Left lung (tissue), 10 donors: ENCODE measurements around the gene ERICH2. TPM values are rescaled to one million over a fixed set of nuclear protein-coding genes. Genes with fewer than 3 reads are reported as not detected.

Source experiments
- ATAC-seq: fragments of 200-7000 bp; cut with Tn5 transposase; one replicate; pipeline ENCODE4 v1.9.1; 2020; ENCODE audit warnings: moderate library complexity
- DNase-seq, 4 donors: peaks; one replicate each; pipeline ENCODE4 v3.0.0-alpha.2; 2013 to 2020
- H3K27ac ChIP-seq, 2 donors: fragments of 200-600 bp; sonication (generic) in 1 of 2; one replicate each; pipeline versions ENCODE4 v1.5.0 to v1.8.0; 2020 to 2021
- H3K27me3 ChIP-seq, 2 donors: fragments of 200-600 bp; sonication (generic) in 1 of 2; one replicate each; pipeline versions ENCODE4 v1.5.0 to v1.8.0; 2020 to 2021
- H3K36me3 ChIP-seq, 2 donors: fragments of 200-600 bp; sonication (generic) in 1 of 2; one replicate each; pipeline versions ENCODE4 v1.5.0 to v1.8.0; 2020 to 2021
- H3K4me1 ChIP-seq, 2 donors: fragments of 200-600 bp; one replicate each; pipeline ENCODE4 v1.8.0; 2021
- H3K4me3 ChIP-seq, 2 donors: fragments of 200-600 bp; sonication (generic) in 1 of 2; one replicate each; pipeline versions ENCODE4 v1.5.0 to v1.8.0; 2020 to 2021; ENCODE audit warnings: mild to moderate bottlenecking in 1 of 2
- H3K9me3 ChIP-seq, 2 donors: fragments of 200-600 bp; sonication (generic) in 1 of 2; one replicate each; pipeline versions ENCODE4 v1.5.0 to v1.8.0; 2020 to 2021
- intact Hi-C, 2 donors: fragments of 100-400 bp; cut with DNase I; formaldehyde crosslinking; loops; one replicate each; pipeline versions ENCODE4 v1.11.2 to v1.14.2; 2022
- polyA plus RNA-seq, 6 donors: library from polyadenylated mRNA; unstranded; fragments of 120-200 nt; gene quantifications; one replicate each; pipeline ENCODE4 v1.2.1, GENCODE V29; 2013; ENCODE audit not compliant: insufficient read length in 6 of 6
- total RNA-seq, 2 donors: library from RNA; stranded (reverse); fragmentation: NEBNext Ultra II Directional; extraction: Animal tissue kit (Norgen Biotek cat#: 25700); gene quantifications; one replicate each; pipeline ENCODE4 v1.2.1, GENCODE V29; 2021
- TF ChIP-seq, protein P1 (sequence below), 2 donors: fragments of 200-600 bp; sonication (generic) in 1 of 2; IDR thresholded peaks; one replicate each; pipeline versions ENCODE4 v1.5.0 to v1.8.0; 2021; ENCODE audit warnings: antibody characterized with exemption in 2 of 2
- donor health status: DM: no; HTN: yes; CAD: no.
- donor health status: DM: no; HTN: no; CAD: no.

The ERICH2 gene
- total and polyA plus RNA-seq, 8 donors: 3.3 to 14.4 (median 11.5) TPM

GRCh38 chr2:170739048-170739447 is 31.1 kb upstream of the ERICH2 start:
- Histone ChIP-seq H3K9me3 (no peaks in the 10 kb centered on the region), H3K4me3 (no peak overlapping the region), H3K36me3 (no peaks in the 10 kb centered on the region), H3K27me3 (no peaks in the 10 kb centered on the region), H3K4me1 (peaks cover 0 to 12% of the 10 kb centered on the region in 2 donors), H3K27ac (peak overlapping the region in 1 of 2 donors; percentile 61)
- DNase-seq: peak in 1 of 4 donors; percentile 40
- intact Hi-C loops: no loop called here
- peak; percentile 84 for ATAC-seq
- TF ChIP-seq, protein P1, sequence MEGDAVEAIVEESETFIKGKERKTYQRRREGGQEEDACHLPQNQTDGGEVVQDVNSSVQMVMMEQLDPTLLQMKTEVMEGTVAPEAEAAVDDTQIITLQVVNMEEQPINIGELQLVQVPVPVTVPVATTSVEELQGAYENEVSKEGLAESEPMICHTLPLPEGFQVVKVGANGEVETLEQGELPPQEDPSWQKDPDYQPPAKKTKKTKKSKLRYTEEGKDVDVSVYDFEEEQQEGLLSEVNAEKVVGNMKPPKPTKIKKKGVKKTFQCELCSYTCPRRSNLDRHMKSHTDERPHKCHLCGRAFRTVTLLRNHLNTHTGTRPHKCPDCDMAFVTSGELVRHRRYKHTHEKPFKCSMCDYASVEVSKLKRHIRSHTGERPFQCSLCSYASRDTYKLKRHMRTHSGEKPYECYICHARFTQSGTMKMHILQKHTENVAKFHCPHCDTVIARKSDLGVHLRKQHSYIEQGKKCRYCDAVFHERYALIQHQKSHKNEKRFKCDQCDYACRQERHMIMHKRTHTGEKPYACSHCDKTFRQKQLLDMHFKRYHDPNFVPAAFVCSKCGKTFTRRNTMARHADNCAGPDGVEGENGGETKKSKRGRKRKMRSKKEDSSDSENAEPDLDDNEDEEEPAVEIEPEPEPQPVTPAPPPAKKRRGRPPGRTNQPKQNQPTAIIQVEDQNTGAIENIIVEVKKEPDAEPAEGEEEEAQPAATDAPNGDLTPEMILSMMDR (IDR thresholded peaks at IDR 0.05): no peak

DNA sequence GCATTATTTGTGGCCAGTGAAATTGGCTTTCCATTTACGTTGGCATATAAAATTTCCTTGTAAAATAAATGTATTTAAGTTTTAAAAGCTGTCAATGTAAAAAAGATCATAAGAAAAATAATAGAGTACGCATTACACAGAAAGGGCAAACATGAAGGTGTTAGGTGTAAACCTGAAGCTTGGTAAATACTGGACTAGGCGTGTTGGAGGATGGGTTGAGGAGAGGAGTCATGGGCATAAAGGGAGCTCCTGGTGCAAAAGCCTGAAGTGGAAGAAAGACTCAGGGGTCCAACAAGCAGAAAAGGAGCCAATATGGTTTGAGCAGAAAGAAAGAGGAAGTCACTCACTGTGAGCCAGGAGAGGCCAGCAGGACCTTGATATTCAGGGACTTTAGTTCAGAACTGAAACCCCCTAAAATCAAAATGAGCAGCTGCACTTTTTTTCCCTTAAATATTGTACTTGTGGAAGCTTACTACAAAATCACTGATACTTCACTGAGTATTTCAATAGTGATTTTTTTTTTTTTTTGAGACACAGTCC is 30.6 kb upstream of the ERICH2 start:
- ATAC-seq: peak; percentile 7

DNA sequence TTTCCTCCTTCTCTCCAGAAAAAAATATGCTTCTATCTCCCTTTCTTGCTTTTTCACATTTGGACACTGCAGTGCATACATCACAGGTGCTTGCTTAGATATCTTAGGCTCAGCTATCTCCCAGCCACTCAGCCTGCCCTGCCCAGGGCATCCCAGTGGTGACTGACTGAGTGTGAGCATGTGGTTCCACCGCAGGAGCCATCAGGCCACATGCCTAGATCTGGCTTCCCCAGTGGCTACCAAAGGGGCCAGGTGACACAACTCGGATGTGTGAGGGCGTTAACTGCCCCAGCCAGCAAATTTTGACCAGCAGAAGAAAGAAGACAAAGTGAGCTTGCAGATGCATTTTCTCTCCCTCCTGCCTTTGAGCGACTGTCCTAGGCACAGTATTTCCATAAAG is 29.5 kb upstream of the ERICH2 start:
- Histone ChIP-seq H3K36me3 (no peaks in the 10 kb centered on the region), H3K4me1 (peaks cover 6 to 26% of the 10 kb centered on the region in 2 donors), H3K9me3 (no peaks in the 10 kb centered on the region), H3K27ac (no peak overlapping the region), H3K4me3 (no peak overlapping the region), H3K27me3 (no peaks in the 10 kb centered on the region)
- no peak for ATAC-seq
- TF ChIP-seq, protein P1 (IDR thresholded peaks at IDR 0.05): no peak
- intact Hi-C loops: no loop called here
- DNase-seq: no peak

More for the DNA sequence above, 30.6 kb upstream of the ERICH2 start:
- Histone ChIP-seq H3K9me3 (no peaks in the 10 kb centered on the region), H3K27me3 (no peaks in the 10 kb centered on the region), H3K4me3 (no peak overlapping the region), H3K27ac (peak overlapping the region in 1 of 2 donors; percentile 61), H3K36me3 (no peaks in the 10 kb centered on the region), H3K4me1 (peaks cover under 1 to 15% of the 10 kb centered on the region in 2 donors)
- TF ChIP-seq, protein P1 (IDR thresholded peaks at IDR 0.05): no peak
- intact Hi-C loops: no loop called here
- DNase-seq: no peak

- ATAC-seq (no peak), DNase-seq (no peak)
- H3K4me3 ChIP-seq: no peak overlapping the region
- intact Hi-C loops: no loop called here
- no peaks in the 10 kb centered on the region for H3K27me3 ChIP-seq
- peaks cover 6 to 19% of the 10 kb centered on the region in 2 donors for H3K4me1 ChIP-seq
- H3K27ac ChIP-seq: no peak overlapping the region
- TF ChIP-seq, protein P1 (IDR thresholded peaks at IDR 0.05): no peak
- H3K9me3 ChIP-seq: no peaks in the 10 kb centered on the region
- H3K36me3 ChIP-seq: no peaks in the 10 kb centered on the region
Measured at GRCh38 chr2:170742000-170742399, 28.2 kb upstream of the ERICH2 start.

DNA sequence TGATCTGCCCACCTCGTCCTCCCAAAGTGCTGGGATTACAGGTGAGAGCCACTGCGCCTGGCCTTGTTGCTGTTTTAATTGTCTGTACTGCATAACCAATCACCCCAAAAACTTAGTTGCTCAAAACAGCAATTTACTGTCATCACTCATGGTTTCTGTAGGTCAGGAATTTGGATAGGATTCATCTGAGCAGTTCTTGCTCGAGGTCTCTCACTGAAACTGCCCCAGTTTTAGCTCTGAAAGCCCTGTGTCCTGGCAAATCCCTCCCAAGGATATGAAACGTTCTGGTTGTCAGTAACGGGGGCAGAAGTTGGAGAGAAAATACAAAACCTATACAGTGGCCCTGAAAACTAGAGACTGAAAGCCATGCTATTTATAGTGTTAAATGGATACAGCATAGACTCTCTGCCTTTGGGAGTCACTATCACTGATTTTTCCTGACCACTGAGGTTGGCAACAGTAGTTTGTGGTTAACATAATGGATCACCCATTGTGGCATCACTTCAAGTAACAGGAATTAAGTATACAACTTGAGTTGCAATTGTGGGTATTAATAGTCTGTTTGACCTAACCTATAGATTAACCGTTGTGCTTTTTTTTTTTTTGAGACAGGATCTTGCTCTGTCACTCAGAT is 27.2 kb upstream of the ERICH2 start:
- Histone ChIP-seq H3K36me3 (no peaks in the 10 kb centered on the region), H3K27me3 (no peaks in the 10 kb centered on the region), H3K9me3 (no peaks in the 10 kb centered on the region), H3K4me1 (peaks cover 6 to 14% of the 10 kb centered on the region in 2 donors), H3K4me3 (peak overlapping the region in 1 of 2 donors; percentile 6), H3K27ac (no peak overlapping the region)
- DNase-seq (no peak), ATAC-seq (no peak)
- TF ChIP-seq, protein P1 (IDR thresholded peaks at IDR 0.05): no peak
- intact Hi-C loops: no loop called here
